Measurements from ENCODE around the gene LAMB4.

DNA sequence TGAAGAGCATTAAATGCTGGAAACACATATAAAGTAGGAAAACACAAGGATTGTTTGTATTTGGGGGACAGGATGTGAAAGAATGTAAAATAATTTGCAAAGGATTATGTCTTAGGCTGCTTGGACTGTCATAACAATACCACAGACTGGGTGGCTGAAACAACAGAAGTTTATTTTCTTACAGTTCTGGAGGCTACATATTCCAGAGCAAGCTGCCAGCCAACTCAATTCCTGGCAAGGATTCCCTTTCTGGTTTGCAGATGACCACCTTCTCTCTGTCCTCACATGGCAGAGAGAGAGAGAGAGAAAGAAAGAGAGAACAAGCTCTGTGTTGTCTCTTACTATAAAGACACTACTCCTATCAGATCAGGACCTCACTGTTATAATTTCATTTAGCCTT, 8.8 kb upstream of the LAMB4 start:
- TF ChIP-seq, protein P1, sequence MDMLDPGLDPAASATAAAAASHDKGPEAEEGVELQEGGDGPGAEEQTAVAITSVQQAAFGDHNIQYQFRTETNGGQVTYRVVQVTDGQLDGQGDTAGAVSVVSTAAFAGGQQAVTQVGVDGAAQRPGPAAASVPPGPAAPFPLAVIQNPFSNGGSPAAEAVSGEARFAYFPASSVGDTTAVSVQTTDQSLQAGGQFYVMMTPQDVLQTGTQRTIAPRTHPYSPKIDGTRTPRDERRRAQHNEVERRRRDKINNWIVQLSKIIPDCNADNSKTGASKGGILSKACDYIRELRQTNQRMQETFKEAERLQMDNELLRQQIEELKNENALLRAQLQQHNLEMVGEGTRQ (IDR thresholded peaks at IDR 0.05; ENCODE audit: low read depth, low read length): no peak
- TF ChIP-seq, protein P2, sequence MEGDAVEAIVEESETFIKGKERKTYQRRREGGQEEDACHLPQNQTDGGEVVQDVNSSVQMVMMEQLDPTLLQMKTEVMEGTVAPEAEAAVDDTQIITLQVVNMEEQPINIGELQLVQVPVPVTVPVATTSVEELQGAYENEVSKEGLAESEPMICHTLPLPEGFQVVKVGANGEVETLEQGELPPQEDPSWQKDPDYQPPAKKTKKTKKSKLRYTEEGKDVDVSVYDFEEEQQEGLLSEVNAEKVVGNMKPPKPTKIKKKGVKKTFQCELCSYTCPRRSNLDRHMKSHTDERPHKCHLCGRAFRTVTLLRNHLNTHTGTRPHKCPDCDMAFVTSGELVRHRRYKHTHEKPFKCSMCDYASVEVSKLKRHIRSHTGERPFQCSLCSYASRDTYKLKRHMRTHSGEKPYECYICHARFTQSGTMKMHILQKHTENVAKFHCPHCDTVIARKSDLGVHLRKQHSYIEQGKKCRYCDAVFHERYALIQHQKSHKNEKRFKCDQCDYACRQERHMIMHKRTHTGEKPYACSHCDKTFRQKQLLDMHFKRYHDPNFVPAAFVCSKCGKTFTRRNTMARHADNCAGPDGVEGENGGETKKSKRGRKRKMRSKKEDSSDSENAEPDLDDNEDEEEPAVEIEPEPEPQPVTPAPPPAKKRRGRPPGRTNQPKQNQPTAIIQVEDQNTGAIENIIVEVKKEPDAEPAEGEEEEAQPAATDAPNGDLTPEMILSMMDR (conservative IDR thresholded peaks at IDR 0.05; ENCODE audit: low read depth, low read length): no peak
- TF ChIP-seq POLR2A (IDR thresholded peaks at IDR 0.05; ENCODE audit: low read depth, low read length) (no peak), MXI1 (IDR thresholded peaks at IDR 0.05; ENCODE audit: borderline replicate concordance, low read depth, low read length) (no peak), RAD21 (IDR thresholded peaks at IDR 0.05; ENCODE audit: low read length) (no peak), CEBPB (IDR thresholded peaks at IDR 0.05; ENCODE audit: low read depth, low read length) (no peak), CHD1 (IDR thresholded peaks at IDR 0.05; ENCODE audit: low read depth, low read length) (no peak), RFX5 (IDR thresholded peaks at IDR 0.05; ENCODE audit: low read depth, low read length) (no peak), MAFK (IDR thresholded peaks at IDR 0.05; ENCODE audit: low read depth, low read length) (no peak), BHLHE40 (IDR thresholded peaks at IDR 0.05; ENCODE audit: low read depth, low read length) (no peak), RCOR1 (IDR thresholded peaks at IDR 0.05; ENCODE audit: insufficient replicate concordance, low read length) (no peak), NFE2L2 (IDR thresholded peaks at IDR 0.05; ENCODE audit: low read depth, low read length) (no peak)
- TF ChIP-seq, protein P3, sequence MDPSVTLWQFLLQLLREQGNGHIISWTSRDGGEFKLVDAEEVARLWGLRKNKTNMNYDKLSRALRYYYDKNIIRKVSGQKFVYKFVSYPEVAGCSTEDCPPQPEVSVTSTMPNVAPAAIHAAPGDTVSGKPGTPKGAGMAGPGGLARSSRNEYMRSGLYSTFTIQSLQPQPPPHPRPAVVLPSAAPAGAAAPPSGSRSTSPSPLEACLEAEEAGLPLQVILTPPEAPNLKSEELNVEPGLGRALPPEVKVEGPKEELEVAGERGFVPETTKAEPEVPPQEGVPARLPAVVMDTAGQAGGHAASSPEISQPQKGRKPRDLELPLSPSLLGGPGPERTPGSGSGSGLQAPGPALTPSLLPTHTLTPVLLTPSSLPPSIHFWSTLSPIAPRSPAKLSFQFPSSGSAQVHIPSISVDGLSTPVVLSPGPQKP (IDR thresholded peaks at IDR 0.05; ENCODE audit: borderline replicate concordance, low read depth, low read length): no peak
